Memory B cell (primary cell): ENCODE data around the gene CRKL.
"Not testable (repeated sequence)": the region's sequence is repeated elsewhere in the genome, so short reads cannot be mapped to it uniquely, and the experiment has no call there.

Experiments
- ATAC-seq: fragments of 150-1000 bp; cut with Tn5 transposase; 2 replicates; pipeline ENCODE4 v1.10.0; 2021; ENCODE audit warnings: low read depth, mild to moderate bottlenecking, moderate library complexity
- DNase-seq, 2 donors: peaks; one replicate each; pipeline ENCODE4 v3.0.0; 2022; ENCODE audit warnings: low spot score in 2 of 2
- H3K27ac Mint-ChIP-seq: one replicate; pipeline ENCODE4 v1.8.0; 2022; ENCODE audit warnings: mild to moderate bottlenecking, moderate library complexity, mixed read lengths
- H3K27me3 Mint-ChIP-seq: one replicate; pipeline ENCODE4 v1.8.0; 2022; ENCODE audit warnings: mixed read lengths
- H3K36me3 Mint-ChIP-seq: one replicate; pipeline ENCODE4 v1.8.0; 2022; ENCODE audit warnings: mild to moderate bottlenecking, mixed read lengths
- H3K4me1 Mint-ChIP-seq: one replicate; pipeline ENCODE4 v1.8.0; 2022; ENCODE audit warnings: mixed read lengths
- H3K4me3 Mint-ChIP-seq: one replicate; pipeline ENCODE4 v1.8.0; 2022; ENCODE audit warnings: mild to moderate bottlenecking, moderate library complexity, mixed read lengths
- H3K9me3 Mint-ChIP-seq: one replicate; pipeline ENCODE4 v1.8.0; 2022; ENCODE audit warnings: mixed read lengths

The CRKL gene

GRCh38 chr22:20935049-20935448, 17.8 kb downstream of the CRKL start:
- not testable (repeated sequence) for H3K9me3 Mint-ChIP-seq, H3K4me3 Mint-ChIP-seq, ATAC-seq, H3K27ac Mint-ChIP-seq, H3K27me3 Mint-ChIP-seq, DNase-seq
- peaks cover 21% of the 10 kb centered on the region for H3K36me3 Mint-ChIP-seq
- H3K4me1 Mint-ChIP-seq, result peaks cover 31% of the 10 kb centered on the region

DNA sequence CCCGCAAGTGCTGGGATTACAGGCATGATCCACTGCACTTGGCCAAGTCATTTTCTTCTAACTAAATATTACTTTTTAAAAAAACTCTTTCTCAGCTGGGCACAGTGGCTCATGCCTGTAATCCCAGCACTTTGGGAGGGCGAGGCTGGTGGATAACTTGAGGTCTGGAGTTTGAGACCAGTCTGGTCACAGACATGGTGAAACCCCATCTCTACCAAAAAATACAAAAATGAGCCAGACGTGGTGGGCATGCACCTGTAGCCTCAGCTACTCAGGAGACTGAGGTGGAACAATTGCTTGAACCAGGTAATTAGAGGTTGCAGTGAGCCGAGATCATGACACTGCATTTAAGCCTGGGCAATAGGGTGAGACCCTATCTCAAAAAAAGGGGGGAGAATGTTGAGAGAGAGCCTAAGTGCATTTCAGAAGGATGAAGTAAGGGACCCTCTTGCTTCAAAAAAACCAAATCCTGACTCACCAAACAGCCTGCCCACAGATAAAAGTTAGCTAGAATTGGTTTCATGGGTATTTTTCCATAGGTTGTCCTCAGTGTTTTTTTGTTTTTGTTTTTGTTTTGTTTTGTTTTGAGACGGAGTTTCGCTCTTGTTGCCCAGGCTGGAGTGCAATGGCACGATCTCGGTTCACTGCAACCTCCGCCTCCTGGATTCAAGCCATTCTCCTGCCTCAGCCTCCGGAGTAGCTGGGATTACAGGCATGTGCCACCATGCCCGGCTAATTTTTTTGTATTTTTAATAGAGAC, 18.8 kb downstream of the CRKL start:
- Mint-ChIP-seq H3K27ac (peak overlapping the region; percentile 45), H3K4me1 (peaks cover 40% of the 10 kb centered on the region)
- not testable (repeated sequence) for H3K27me3 Mint-ChIP-seq

GRCh38 chr22:20937031-20937793, 20.0 kb downstream of the CRKL start:
- Mint-ChIP-seq H3K9me3 (no peaks in the 10 kb centered on the region), H3K4me1 (peaks cover 45% of the 10 kb centered on the region), H3K27ac (peak overlapping the region; percentile 75)

More for the DNA sequence above, 18.8 kb downstream of the CRKL start:
- not testable (repeated sequence) for DNase-seq, ATAC-seq, H3K9me3 Mint-ChIP-seq, H3K4me3 Mint-ChIP-seq
- H3K36me3 Mint-ChIP-seq, result peaks cover 25% of the 10 kb centered on the region

GRCh38 chr22:20937794-20938671, 20.8 kb downstream of the CRKL start:
- no peak overlapping the region for H3K4me3 Mint-ChIP-seq
- DNase-seq, result no peak
- peaks cover 45% of the 10 kb centered on the region for H3K4me1 Mint-ChIP-seq
- no peak overlapping the region for H3K27ac Mint-ChIP-seq
- H3K36me3 Mint-ChIP-seq, result peaks cover 32% of the 10 kb centered on the region
- H3K9me3 Mint-ChIP-seq, result no peaks in the 10 kb centered on the region
- H3K27me3 Mint-ChIP-seq, result no peaks in the 10 kb centered on the region
- no peak for ATAC-seq

More at GRCh38 chr22:20937031-20937793, 20.0 kb downstream of the CRKL start:
- ATAC-seq (no peak), DNase-seq (no peak)
- Mint-ChIP-seq H3K36me3 (peaks cover 31% of the 10 kb centered on the region), H3K4me3 (peak overlapping the region; percentile 64), H3K27me3 (no peaks in the 10 kb centered on the region)

GRCh38 chr22:20939457-20940185, 22.4 kb downstream of the CRKL start:
- Mint-ChIP-seq H3K36me3 (peaks cover 29% of the 10 kb centered on the region), H3K4me1 (peaks cover 49% of the 10 kb centered on the region)
- not testable (repeated sequence) for H3K27me3 Mint-ChIP-seq, H3K4me3 Mint-ChIP-seq, H3K27ac Mint-ChIP-seq, ATAC-seq, DNase-seq, H3K9me3 Mint-ChIP-seq

DNA sequence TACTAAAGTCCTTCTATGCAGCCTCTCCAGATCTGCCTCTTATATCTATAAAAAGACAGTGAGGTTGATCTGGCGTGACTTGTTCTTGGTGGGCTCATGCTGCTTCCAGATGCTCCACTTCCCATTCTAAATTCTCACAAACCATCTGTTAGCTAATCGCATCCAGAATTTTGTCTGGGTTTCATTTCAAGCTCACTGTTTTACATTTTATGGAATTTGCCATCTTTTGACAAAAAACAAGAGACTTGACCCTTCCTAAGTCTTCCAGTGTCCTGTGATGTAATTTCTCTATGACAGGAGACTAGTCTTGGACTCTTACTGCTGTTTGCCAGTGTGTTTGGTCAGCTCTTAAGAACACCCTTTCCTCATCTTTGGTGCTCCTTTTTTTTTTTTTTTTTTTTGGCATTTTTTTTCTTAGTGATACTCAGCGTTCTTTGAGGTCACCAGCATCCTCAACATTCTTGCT, 23.0 kb downstream of the CRKL start:
- H3K27ac Mint-ChIP-seq, result peak overlapping the region; percentile 67
- no peak overlapping the region for H3K4me3 Mint-ChIP-seq
- no peaks in the 10 kb centered on the region for H3K9me3 Mint-ChIP-seq
- DNase-seq (no peak), ATAC-seq (no peak)
- peaks cover 50% of the 10 kb centered on the region for H3K4me1 Mint-ChIP-seq
- H3K36me3 Mint-ChIP-seq, result peaks cover 29% of the 10 kb centered on the region
- H3K27me3 Mint-ChIP-seq, result no peaks in the 10 kb centered on the region

GRCh38 chr22:20940904-20941385, 23.7 kb downstream of the CRKL start:
- ATAC-seq (no peak), DNase-seq (no peak)
- peaks cover 57% of the 10 kb centered on the region for H3K4me1 Mint-ChIP-seq
- H3K9me3 Mint-ChIP-seq, result no peaks in the 10 kb centered on the region
- H3K36me3 Mint-ChIP-seq, result peaks cover 29% of the 10 kb centered on the region
- H3K4me3 Mint-ChIP-seq, result peak overlapping the region; percentile 4
- no peaks in the 10 kb centered on the region for H3K27me3 Mint-ChIP-seq
- peak overlapping the region; percentile 67 for H3K27ac Mint-ChIP-seq

DNA sequence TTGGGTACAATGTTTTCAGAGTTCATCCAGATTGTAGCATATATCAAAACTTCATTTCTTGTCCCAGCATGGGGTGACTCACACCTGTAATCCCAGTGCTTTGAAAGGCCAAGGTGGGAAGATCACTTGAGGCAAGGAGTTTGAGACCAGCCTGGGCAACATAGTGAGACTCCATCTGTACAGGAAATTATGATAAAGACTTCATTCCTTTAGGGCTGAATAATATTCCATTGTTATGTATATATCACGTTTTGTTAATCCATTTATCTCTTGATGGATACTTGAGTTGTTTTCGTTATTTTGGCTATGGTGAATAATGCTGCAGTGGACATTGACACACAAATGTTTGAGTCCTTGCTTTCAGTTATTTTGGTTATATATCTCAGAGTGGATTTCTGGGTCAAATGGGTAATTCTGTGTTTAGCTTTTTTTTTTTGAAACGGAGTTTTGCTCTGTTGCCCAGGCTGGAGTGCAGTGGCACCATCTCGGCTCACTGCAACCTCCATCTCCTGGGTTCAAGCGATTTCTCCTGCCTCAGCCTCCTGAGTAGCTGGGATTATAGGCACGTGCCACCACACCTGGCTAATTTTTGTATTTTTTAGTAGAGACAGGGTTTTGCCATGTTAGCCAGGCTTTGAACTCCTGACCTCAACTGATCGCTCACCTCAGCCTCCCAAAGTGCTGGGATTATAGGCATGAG, 25.1 kb downstream of the CRKL start:
- Mint-ChIP-seq H3K36me3 (peaks cover 24% of the 10 kb centered on the region), H3K4me1 (peaks cover 57% of the 10 kb centered on the region), H3K27ac (peak overlapping the region; percentile 50)
- ATAC-seq, DNase-seq, H3K9me3 Mint-ChIP-seq, H3K4me3 Mint-ChIP-seq, H3K27me3 Mint-ChIP-seq: not testable (repeated sequence)

- Mint-ChIP-seq H3K4me1 (peaks cover 52% of the 10 kb centered on the region), H3K27me3 (no peaks in the 10 kb centered on the region), H3K4me3 (no peak overlapping the region), H3K36me3 (peaks cover 21% of the 10 kb centered on the region), H3K27ac (no peak overlapping the region), H3K9me3 (no peaks in the 10 kb centered on the region)
- DNase-seq (no peak), ATAC-seq (no peak)
Measured at GRCh38 chr22:20943104-20943933, 26.1 kb downstream of the CRKL start.

GRCh38 chr22:20944042-20944441, 26.8 kb downstream of the CRKL start:
- H3K27me3 Mint-ChIP-seq, result no peaks in the 10 kb centered on the region
- DNase-seq (no peak), ATAC-seq (no peak)
- no peak overlapping the region for H3K27ac Mint-ChIP-seq
- H3K36me3 Mint-ChIP-seq, result peaks cover 19% of the 10 kb centered on the region
- no peaks in the 10 kb centered on the region for H3K9me3 Mint-ChIP-seq
- H3K4me3 Mint-ChIP-seq, result no peak overlapping the region
- peaks cover 48% of the 10 kb centered on the region for H3K4me1 Mint-ChIP-seq

- no peaks in the 10 kb centered on the region for H3K27me3 Mint-ChIP-seq
- peaks cover 38% of the 10 kb centered on the region for H3K4me1 Mint-ChIP-seq
- H3K27ac Mint-ChIP-seq, result no peak overlapping the region
- DNase-seq (no peak), ATAC-seq (no peak)
- H3K36me3 Mint-ChIP-seq, result peaks cover 24% of the 10 kb centered on the region
- H3K4me3 Mint-ChIP-seq, result no peak overlapping the region
- no peaks in the 10 kb centered on the region for H3K9me3 Mint-ChIP-seq
Measured at GRCh38 chr22:20945578-20945934, 28.3 kb downstream of the CRKL start.
